Erythroblast (primary cell): ENCODE data around the gene SLC23A3.

Experiments used
- DNase-seq, 2 experiments: peaks; one replicate each; lab custom pipeline; 2025; lab: John Stamatoyannopoulos, UW
- GATA1 ChIP-seq: IDR thresholded peaks from 2 replicates; pipeline ENCODE4 v1.6.1; 2011; ENCODE audit warnings: low read depth, mild to moderate bottlenecking, control low read depth, low read length, moderate library complexity
- POLR2A ChIP-seq: IDR thresholded peaks from 2 replicates; pipeline ENCODE4 v1.6.1; 2011; ENCODE audit warnings: mild to moderate bottlenecking, low read length

Gene SLC23A3

DNA sequence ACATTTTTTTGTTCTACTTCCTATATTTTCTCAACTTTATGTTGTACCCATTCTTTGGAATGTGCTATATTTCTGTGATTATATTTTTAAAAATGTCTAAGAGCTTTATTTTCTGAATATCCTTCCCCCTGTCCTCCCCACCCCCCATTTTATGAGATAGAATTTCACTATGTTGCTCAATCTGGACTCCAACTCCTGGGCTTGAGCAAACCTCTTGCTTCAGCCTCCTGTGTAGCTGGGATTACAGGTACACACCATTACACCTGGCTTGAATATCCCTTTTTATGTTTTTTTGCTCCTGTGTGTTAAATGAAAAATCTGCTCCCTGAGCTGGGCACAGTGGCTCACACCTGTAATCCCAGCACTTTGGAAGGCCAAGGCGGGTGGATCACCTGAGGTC is 27.6 kb upstream of the SLC23A3 start:
- DNase-seq, result no peak
- TF ChIP-seq POLR2A, result no peak
- no peak for TF ChIP-seq GATA1

DNA sequence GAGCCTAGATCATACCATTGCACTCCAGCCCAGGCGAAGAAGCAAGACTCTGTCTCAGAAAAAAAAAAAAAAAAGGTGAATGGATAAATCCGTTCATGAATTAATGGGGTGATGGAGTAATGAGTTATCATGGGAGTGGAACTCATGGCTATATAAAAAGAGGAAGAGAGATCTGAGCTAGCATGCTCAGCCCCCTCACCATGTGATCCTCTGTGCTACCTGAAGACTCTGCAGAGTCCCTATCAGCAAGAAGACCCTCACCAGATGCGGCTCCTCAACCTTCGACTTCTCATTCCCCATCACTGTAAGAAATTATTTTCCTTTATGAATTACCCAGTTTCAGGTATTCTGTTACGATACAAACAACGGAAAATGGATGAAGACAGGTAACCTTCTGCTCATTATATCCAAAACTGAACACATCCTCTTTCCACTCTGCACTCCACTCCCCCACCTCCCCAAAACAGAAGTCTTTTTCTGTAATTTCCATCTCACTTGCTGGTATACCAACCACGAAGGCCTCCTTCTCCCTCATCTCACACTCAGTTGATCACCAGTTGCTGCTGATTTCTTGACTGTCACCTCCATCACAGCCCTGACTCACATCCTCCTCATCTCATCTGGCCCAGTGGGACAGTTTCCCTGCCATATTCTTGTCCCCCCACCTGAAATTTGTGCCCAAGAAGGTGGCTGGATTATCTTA is 17.1 kb upstream of the SLC23A3 start:
- DNase-seq, result no peak
- TF ChIP-seq GATA1, result no peak
- TF ChIP-seq POLR2A, result peak; percentile 23

DNA sequence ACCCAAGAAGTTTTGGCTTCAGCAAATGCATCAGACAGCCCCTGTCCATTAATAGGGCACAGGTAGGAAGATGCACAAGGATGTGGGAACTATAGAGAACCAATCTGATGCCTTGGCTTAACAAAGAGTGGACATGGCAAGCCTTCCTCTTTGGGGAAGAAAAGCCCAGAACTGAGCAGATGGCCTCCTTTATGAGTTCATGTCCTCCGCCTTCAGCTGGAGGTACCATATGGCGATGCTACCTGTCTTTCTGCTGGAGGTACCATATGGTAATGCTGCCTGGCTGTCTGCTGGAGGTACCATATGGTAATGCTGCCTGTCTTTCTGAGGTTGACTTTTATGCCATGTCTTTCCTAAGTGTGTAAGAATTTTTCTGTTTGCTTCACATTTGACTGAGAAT is 14.3 kb upstream of the SLC23A3 start:
- no peak for DNase-seq
- TF ChIP-seq POLR2A (no peak), GATA1 (no peak)

DNA sequence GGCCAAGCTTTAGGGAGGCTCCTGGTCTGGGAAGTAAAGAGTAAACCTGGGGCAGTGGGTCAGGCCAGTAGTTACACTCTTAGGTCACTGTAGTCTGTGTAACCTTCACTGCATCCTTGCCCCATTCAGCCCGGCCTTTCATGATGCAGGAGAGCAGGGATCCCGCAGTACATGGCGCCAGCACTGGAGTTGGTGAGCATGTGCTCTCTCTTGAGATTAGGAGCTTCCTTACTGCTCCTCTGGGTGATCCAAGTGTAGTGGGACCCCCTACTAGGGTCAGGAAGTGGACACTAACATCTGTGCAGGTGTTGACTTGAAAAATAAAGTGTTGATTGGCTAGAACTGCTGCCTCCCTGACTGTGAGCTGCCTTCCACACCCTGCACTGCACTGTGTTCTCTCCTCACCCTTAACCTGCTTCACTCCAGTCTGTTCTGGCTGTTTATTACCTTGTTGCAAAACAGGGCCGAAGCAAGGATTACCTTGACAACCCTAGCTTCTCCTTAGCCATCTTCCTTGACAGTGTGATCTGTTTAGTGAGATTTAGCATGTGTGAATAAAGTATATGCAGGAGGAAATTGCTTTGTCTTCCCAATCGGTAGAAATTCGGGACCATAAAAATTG is 13.4 kb upstream of the SLC23A3 start:
- TF ChIP-seq GATA1 (no peak), POLR2A (no peak)
- DNase-seq, result no peak

DNA sequence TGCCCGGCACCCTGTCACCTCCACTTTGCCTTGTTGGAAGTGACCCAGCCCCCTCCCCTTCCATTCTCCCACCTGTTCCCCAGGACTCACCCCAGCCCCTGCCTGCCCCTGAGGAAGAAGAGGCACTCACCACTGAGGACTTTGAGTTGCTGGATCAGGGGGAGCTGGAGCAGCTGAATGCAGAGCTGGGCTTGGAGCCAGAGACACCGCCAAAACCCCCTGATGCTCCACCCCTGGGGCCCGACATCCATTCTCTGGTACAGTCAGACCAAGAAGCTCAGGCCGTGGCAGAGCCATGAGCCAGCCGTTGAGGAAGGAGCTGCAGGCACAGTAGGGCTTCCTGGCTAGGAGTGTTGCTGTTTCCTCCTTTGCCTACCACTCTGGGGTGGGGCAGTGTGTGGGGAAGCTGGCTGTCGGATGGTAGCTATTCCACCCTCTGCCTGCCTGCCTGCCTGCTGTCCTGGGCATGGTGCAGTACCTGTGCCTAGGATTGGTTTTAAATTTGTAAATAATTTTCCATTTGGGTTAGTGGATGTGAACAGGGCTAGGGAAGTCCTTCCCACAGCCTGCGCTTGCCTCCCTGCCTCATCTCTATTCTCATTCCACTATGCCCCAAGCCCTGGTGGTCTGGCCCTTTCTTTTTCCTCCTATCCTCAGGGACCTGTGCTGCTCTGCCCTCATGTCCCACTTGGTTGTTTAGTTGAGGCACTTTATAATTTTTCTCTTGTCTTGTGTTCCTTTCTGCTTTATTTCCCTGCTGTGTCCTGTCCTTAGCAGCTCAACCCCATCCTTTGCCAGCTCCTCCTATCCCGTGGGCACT is 12.7 kb upstream of the SLC23A3 start:
- DNase-seq, result no peak
- no peak for TF ChIP-seq POLR2A
- TF ChIP-seq GATA1, result no peak

DNA sequence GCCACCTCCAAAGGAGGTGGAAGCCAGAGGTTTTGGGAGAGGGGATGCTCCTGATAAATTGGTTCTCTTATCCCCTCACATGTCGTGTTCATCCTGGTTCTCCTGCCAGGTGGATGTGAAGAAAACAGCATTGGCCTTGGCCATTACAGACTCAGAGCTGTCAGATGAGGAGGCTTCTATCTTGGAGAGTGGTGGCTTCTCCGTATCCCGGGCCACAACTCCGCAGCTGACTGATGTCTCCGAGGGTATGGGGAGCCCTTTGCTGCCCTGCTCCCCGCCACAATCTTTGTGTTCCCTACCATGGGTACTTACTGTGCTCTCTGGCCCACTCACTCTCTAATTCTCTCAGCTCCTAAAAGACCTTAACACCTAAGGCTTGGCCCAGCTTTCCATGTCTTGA is 11.7 kb upstream of the SLC23A3 start:
- TF ChIP-seq POLR2A (no peak), GATA1 (no peak)
- no peak for DNase-seq

DNA sequence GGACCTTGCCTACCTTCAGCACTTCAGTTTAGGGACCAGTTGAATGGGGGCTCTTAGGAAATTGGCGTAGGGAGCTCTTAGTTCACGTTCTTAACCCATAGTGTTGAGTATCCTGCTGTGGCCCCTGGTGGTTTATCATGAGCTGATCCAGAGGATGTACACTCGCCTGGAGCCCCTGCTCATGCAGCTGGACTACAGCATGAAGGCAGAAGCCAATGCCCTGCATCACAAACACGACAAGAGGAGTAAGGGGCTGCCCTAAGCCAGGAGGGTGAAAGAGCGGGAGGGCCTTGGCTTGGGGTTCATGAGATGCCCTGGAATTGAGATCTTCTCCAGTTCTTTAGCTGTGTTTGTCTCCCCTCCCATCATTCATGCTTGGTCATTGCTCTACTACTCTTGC is 11.1 kb upstream of the SLC23A3 start:
- no peak for DNase-seq
- TF ChIP-seq POLR2A, result no peak
- no peak for TF ChIP-seq GATA1

DNA sequence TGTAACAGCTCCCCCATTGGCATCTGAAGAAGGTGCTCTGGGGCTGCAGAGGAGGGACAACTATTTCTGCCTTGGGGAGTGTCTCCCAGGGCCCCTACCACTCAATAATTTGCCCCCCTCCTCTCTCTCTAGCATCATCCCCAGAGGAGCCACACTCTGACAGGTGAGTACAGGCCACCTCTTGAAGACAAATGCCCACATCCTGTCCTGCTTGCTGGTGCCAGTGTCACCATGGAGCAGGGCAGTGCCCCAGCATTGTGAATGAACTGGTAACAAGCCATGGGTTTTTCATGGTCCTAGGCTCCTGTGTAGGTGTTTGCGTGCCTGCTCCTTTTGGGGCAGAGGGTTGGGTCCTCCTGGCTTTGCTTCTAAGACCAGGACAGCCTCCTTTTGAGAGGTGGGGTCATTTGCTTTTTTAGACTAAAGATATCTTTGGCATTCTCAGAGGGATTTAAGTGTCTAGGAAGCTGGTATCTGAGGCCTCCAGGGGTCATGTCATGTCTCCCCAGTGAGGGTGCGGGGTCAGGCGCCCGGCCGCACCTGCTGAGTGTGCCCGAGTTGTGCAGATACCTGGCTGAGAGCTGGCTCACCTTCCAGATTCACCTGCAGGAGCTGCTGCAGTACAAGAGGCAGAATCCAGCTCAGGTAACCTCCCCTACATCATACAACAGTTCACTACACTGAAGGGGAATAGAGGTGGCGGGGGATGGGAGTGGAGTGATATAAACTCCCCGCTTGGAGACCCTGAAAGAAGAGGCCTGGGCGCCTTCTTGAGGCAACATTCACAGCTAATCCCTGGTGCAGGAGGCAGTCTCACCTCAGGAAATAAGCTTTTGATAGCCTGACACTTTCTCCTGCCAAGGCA is 10.0 kb upstream of the SLC23A3 start:
- no peak for TF ChIP-seq POLR2A
- no peak for TF ChIP-seq GATA1
- no peak for DNase-seq

DNA sequence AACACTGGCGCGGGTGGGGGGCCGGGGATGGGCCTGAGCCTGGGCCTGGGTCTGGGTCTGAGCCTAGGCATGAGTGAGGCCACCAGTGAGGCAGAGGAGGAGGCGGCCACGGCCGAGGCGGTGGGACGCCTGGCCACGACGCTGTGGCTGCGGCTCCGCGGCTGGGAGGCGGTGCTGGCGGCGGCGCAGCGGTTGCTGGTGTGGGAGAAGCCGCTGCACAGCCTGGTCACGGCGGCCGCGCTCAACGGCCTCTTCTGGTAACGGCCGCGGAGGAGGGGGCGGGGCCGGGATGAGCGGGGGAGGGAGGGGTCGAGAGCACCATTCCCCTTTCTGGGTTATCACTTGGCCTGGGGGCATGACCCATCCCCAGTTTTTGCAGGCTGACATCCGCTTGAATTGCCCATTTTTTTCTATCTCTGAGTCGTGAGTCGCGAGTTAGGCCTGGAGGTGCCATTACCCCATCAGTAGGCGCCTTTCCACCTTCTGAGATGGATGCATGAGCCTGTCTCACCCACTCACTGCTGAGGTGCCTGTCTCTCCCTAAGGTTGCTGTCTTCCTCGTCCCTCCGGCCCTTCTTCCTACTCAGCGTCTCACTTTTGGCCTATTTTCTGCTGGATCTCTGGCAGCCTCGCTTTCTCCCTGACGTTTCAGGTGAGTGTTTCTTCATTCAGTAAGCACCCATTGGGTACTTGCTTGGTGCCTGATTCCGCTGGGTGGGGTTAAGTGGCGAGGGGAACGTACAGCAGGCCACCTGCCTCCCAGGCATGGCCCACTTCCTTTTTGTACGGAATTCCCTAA is 8.7 kb upstream of the SLC23A3 start:
- TF ChIP-seq GATA1, result no peak
- peak; percentile 74 to 84 for DNase-seq

DNA sequence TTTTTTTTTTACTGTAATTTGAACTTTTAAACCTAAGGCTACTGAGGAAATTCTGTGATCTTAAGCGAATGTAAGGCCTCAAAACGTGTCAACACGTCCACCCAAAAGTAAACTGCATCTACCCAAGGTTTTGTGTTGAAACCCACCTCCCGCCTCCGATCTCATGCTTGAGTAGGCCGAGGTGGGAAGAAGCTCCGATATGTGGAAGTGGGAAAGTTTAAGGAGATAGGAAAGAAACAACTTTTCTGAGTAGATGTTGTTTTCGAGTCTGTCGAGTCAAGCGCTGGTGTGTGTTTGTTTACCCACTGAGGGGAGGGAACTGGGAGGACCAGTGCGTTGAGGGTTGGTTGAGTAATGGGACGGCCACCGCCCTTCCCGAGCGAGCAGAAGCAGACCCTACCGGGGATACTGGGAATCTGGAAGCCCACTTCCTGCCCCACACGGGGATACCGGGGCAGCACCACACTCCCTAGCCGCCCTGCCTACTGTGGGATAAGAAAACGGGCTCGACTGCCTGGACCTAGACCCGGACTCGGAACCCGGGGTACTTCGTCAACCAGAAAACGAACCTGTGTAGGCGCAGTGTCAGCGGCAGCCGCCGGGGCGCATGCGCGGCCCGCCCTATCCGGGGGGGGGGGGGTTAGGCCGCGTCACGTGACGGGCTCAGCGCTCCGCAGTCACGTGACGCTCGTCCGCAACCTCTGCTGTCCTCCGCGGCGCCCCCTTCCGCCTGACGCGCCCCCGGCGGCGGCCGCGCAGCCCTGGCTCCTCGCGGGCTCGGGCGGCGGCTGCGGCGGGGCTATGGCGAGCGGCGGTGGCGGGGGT is 7.9 kb upstream of the SLC23A3 start, which contains the start of gene RETREG2:
Gene RETREG2, plus strand, starts transcription at position 724 of the 825 bp plus-strand sequence. Its CDS starts 78 bp downstream, at position 802.
- TF ChIP-seq POLR2A (peak; percentile 97), GATA1 (no peak)
- peak; percentile 97 to 98 for DNase-seq

DNA sequence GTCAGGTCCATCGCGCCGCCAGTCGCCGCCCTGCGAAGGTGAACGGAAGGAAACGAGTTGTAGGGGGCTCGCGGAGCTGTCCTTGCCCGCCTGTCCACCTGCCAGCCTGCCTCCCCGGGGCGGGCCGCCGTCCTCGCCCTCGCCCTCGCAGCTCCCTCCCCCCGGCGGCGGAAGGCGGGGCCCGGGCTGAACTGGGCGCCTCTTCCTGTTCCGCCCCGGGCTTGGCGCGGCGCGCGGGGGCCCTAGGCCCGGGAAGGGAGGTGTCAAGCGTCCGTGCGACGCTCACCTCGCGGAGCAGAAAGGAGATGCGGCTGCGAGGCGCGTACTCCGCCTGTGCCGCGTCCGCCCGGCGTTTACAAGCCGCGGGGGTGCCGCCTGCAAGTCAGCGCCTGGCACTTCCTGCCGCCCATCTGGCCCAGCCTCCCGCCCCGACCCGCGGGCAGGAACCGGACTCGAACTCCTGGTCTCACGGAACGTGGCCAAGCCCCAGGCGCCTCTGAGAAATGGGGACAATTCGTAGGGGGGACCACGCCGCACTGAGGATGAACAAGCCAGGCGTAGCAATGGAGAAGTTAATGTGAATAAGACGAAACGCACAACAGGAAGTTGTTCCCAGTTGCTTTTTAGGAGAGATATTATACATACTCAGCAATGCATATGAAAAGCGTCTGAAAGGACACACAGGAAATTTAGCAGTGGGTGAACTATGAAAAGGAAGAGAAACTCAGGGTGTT is 7.2 kb upstream of the SLC23A3 start, which contains the start of gene CNPPD1:
Gene CNPPD1, minus strand, starts transcription at position 108 of the 734 bp plus-strand sequence. Its CDS starts 97 bp downstream, at position 11.
- DNase-seq, result peak; percentile 92 to 97
- no peak for TF ChIP-seq GATA1
- TF ChIP-seq POLR2A, result no peak
